Endothelial cell of umbilical vein (primary cell): ENCODE measurements around the gene NIN. TPM values are rescaled to one million over a fixed set of nuclear protein-coding genes. Genes with fewer than 3 reads are reported as not detected.

Experiments
- BruUV-seq: library from RNA; stranded (reverse); fragments of 400-500 nt; replicated peaks from 2 replicates; lab custom pipeline; 2021; lab: Mats Ljungman, UMichigan
- CTCF ChIA-PET: fragments of 300-600, 350-600 bp; sonication (Branson Sonifier 250); formaldehyde crosslinking; loops from one replicate; lab custom pipeline; 2021; ENCODE audit warnings: antibody characterized with exemption, inconsistent platforms; lab: Charles Lee
- POLR2A ChIA-PET: fragments of 300-600, 350-600 bp; sonication (Branson Sonifier 250); formaldehyde crosslinking; loops from one replicate; lab custom pipeline; 2021; ENCODE audit warnings: antibody characterized with exemption, inconsistent platforms; lab: Charles Lee
- DNase-seq: peaks from one replicate; pipeline ENCODE4 v3.0.0-alpha.2; 2011; ENCODE audit warnings: low read depth, low spot score
- FAIRE-seq: peaks from 2 replicates; lab custom pipeline; 2011; peaks lifted over from hg19 to GRCh38; lab: Jason Lieb, UNC
- H2AFZ ChIP-seq: 2 replicates; pipeline ENCODE4 v1.6.0; 2012; ENCODE audit warnings: low read depth, low read length, control low read depth, inconsistent platforms
- H3K27ac ChIP-seq: 2 replicates; pipeline ENCODE4 v1.5.1; 2011; ENCODE audit warnings: low read depth, mild to moderate bottlenecking, control low read depth, low read length, moderate library complexity; ENCODE audit not compliant: insufficient read depth
- H3K27me3 ChIP-seq, 2 experiments: 2 replicates each; pipeline versions ENCODE4 v1.6.0 to v1.6.1; 2011; ENCODE audit warnings: low read length in 2 of 2, mixed read lengths in 1 of 2; ENCODE audit not compliant: control insufficient read depth in 2 of 2, insufficient read depth in 2 of 2
- H3K36me3 ChIP-seq, 2 experiments: 2 replicates in 1 of 2; 3 replicates in 1 of 2; pipeline ENCODE4 v1.5.1; 2011; ENCODE audit warnings: low read length in 2 of 2, mild to moderate bottlenecking in 1 of 2, moderate library complexity in 1 of 2; ENCODE audit not compliant: control insufficient read depth in 2 of 2, insufficient read depth in 2 of 2; ENCODE audit errors: extremely low read depth in 1 of 2
- H3K4me1 ChIP-seq: 3 replicates; pipeline ENCODE4 v1.5.1; 2011; ENCODE audit warnings: mild to moderate bottlenecking, low read length; ENCODE audit not compliant: control insufficient read depth, insufficient read depth; ENCODE audit errors: extremely low read depth
- H3K4me2 ChIP-seq: 2 replicates; pipeline ENCODE4 v1.6.1; 2011; ENCODE audit warnings: low read length, control low read depth, mixed read lengths; ENCODE audit not compliant: insufficient read depth
- H3K4me3 ChIP-seq, 3 experiments: fragments of 200-600 bp in 1 of 3; sonication (generic), shearing (Covaris generic) in 1 of 3; replicated peaks in 1 of 3; 2 replicates each; pipeline ENCODE4 v1.5.1; 2011 to 2016; ENCODE audit warnings: control low read depth in 3 of 3, low read length in 3 of 3, mild to moderate bottlenecking in 2 of 3, inconsistent platforms in 1 of 3, low read depth in 1 of 3, moderate library complexity in 1 of 3; ENCODE audit not compliant: insufficient read depth in 1 of 3
- H3K79me2 ChIP-seq: 2 replicates; pipeline ENCODE4 v1.6.0; 2012; ENCODE audit warnings: low read length, inconsistent platforms; ENCODE audit not compliant: control insufficient read depth, insufficient read depth
- H3K9ac ChIP-seq: replicated peaks from 2 replicates; pipeline ENCODE3; 2011; ENCODE audit warnings: low read length, control low read depth; ENCODE audit not compliant: insufficient read depth; ENCODE audit errors: extremely low read depth
- H3K9me1 ChIP-seq: replicated peaks from 3 replicates; pipeline ENCODE4 v1.6.0; 2011; ENCODE audit warnings: mild to moderate bottlenecking, low read length; ENCODE audit not compliant: control insufficient read depth, insufficient read depth; ENCODE audit errors: extremely low read depth
- H3K9me3 ChIP-seq: replicated peaks from 2 replicates; pipeline ENCODE4 v1.5.1; 2012; ENCODE audit warnings: low read length, inconsistent platforms; ENCODE audit not compliant: control insufficient read depth, insufficient read depth
- H4K20me1 ChIP-seq: replicated peaks from 2 replicates; pipeline ENCODE3; 2011; ENCODE audit warnings: mild to moderate bottlenecking, low read length; ENCODE audit not compliant: control insufficient read depth, insufficient read depth; ENCODE audit errors: extremely low read depth
- EZH2 ChIP-seq: IDR thresholded peaks from 2 replicates; pipeline ENCODE4 v1.6.1; 2012; ENCODE audit warnings: borderline replicate concordance, low read depth, mild to moderate bottlenecking, moderate library complexity, low read length, inconsistent platforms; ENCODE audit not compliant: severe bottlenecking
- GATA2 ChIP-seq: IDR thresholded peaks from 2 replicates; pipeline ENCODE4 v1.7.0; 2011; ENCODE audit warnings: low read depth, mild to moderate bottlenecking, moderate library complexity, mixed read lengths, low read length; ENCODE audit not compliant: insufficient read length, insufficient read depth
- JUN ChIP-seq: IDR thresholded peaks from 2 replicates; pipeline ENCODE4 v1.6.1; 2011; ENCODE audit warnings: borderline replicate concordance, low read depth; ENCODE audit not compliant: insufficient read length, insufficient read depth
- MYC ChIP-seq: IDR thresholded peaks from one replicate; pipeline ENCODE4 v1.6.1; 2011; ENCODE audit warnings: mild to moderate bottlenecking, low read depth, low read length
- POLR2AphosphoS5 ChIP-seq: IDR thresholded peaks from 2 replicates; pipeline ENCODE4 v1.6.1; 2012; ENCODE audit warnings: low read depth, mild to moderate bottlenecking, control low read depth, low read length, moderate library complexity; ENCODE audit not compliant: insufficient read depth
- dilution Hi-C: fragments of 300-500 bp; cut with MboI; formaldehyde crosslinking; loops from one replicate; pipeline ENCODE4 v1.15.0; 2019; ENCODE audit warnings: low sequenced_read_pairs; ENCODE audit not compliant: extremely low pct_ligation_motif_present
- intact Hi-C: fragments of 100-400 bp; cut with micrococcal nuclease; formaldehyde crosslinking; loops from one replicate; pipeline ENCODE4 v1.10.0; 2022
- polyA plus RNA-seq, 4 experiments: library from polyadenylated mRNA; depleted of rRNA in 3 of 4; stranded (reverse) in 3 of 4; unstranded in 1 of 4; fragments of >200 nt; gene quantifications; 2 replicates each; pipeline versions ENCODE4 v1.2.1 to v1.2.3, GENCODE V29; 2011 to 2012; ENCODE audit warnings: missing spikeins in 1 of 4
- total RNA-seq: library from RNA; stranded (reverse); gene quantifications from 2 replicates; pipeline ENCODE4 v1.2.3, GENCODE V29; 2021
- TF ChIP-seq, protein P1 (sequence below): IDR thresholded peaks from 2 replicates; pipeline ENCODE4 v1.6.1; 2011; ENCODE audit not compliant: insufficient read depth, insufficient read length
- TF ChIP-seq, protein P2 (sequence below), 2 donors: IDR thresholded peaks; 1 replicate in 1 of 2; 2 replicates in 1 of 2; pipeline ENCODE4 v1.5.1; 2011; ENCODE audit warnings: low read length in 2 of 2, mild to moderate bottlenecking in 2 of 2, moderate library complexity in 2 of 2, control low read depth in 1 of 2, inconsistent platforms in 1 of 2, low read depth in 1 of 2; ENCODE audit not compliant: insufficient read depth in 1 of 2; ENCODE audit errors: extremely low read depth in 1 of 2

NIN gene
- total and polyA plus RNA-seq, 2 donors (not counting 3 experiments of a cell fraction or from before 2014, with no cell fraction given), result 7.1 to 76.3 TPM

DNA sequence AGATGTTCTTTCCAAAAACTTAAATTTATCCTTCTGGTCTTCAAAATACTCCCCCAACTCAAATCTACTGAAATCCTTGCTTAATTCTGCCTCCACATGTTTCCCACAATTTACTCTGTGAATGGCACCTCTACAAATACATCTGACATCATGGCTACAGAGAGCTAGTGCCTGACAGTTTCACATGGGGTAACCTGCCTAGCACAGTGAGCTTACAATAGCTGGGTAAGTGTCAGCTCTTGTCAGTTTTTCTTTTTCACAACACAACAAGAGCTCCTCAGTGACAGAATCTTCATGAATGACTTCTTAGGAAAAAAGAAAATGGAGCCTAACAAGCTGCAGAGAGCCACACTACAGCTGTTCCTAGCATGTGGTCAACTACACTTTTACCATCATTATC, 54.4 kb downstream of the NIN start:
- no peaks in the 10 kb centered on the region for H3K27me3 ChIP-seq
- TF ChIP-seq, protein P1, sequence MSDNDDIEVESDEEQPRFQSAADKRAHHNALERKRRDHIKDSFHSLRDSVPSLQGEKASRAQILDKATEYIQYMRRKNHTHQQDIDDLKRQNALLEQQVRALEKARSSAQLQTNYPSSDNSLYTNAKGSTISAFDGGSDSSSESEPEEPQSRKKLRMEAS, result no peak
- TF ChIP-seq GATA2 (no peak), MYC (no peak), EZH2 (no peak), POLR2AphosphoS5 (no peak), JUN (no peak)
- TF ChIP-seq, protein P2, sequence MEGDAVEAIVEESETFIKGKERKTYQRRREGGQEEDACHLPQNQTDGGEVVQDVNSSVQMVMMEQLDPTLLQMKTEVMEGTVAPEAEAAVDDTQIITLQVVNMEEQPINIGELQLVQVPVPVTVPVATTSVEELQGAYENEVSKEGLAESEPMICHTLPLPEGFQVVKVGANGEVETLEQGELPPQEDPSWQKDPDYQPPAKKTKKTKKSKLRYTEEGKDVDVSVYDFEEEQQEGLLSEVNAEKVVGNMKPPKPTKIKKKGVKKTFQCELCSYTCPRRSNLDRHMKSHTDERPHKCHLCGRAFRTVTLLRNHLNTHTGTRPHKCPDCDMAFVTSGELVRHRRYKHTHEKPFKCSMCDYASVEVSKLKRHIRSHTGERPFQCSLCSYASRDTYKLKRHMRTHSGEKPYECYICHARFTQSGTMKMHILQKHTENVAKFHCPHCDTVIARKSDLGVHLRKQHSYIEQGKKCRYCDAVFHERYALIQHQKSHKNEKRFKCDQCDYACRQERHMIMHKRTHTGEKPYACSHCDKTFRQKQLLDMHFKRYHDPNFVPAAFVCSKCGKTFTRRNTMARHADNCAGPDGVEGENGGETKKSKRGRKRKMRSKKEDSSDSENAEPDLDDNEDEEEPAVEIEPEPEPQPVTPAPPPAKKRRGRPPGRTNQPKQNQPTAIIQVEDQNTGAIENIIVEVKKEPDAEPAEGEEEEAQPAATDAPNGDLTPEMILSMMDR (IDR thresholded peaks at IDR 0.05; ENCODE audit: extremely low read depth in 1 of 2, insufficient read depth in 1 of 2, low read depth in 1 of 2, low read length in 2 of 2), result no peak
- DNase-seq (no peak), FAIRE-seq (no peak)
- H3K79me2 ChIP-seq, result no peaks in the 10 kb centered on the region
- BruUV-seq, result no TSS peak
- ChIA-PET CTCF (interaction anchor here (0.8 to 6.1 kb wide), 30 partner anchors 12 to 1003 kb away, joined by 3 to 140 read pairs (median 6); partner anchors contain the start of genes MAP4K5 and NIN), POLR2A (no interaction called here)
- no peak overlapping the region for H3K27ac ChIP-seq
- H2AFZ ChIP-seq, result no peak overlapping the region
- intact Hi-C loops, result loop anchor here (5.0 kb wide), 1 partner anchor 109 kb away; the partner anchor contains the start of gene SAV1
- H3K9ac ChIP-seq, result no peak overlapping the region
- no peaks in the 10 kb centered on the region for H3K9me1 ChIP-seq
- peaks cover 6 to 7% of the 10 kb centered on the region in 2 experiments for H3K36me3 ChIP-seq
- no peak overlapping the region for H3K4me3 ChIP-seq
- dilution Hi-C loops, result no loop called here
- H4K20me1 ChIP-seq, result no peaks in the 10 kb centered on the region
- no peaks in the 10 kb centered on the region for H3K9me3 ChIP-seq
- H3K4me2 ChIP-seq, result no peak overlapping the region
- H3K4me1 ChIP-seq, result peaks cover 32% of the 10 kb centered on the region
